Neural cell (in vitro differentiated cells): ENCODE measurements around the gene LKAAEAR1. TPM values are rescaled to one million over a fixed set of nuclear protein-coding genes. Genes with fewer than 3 reads are reported as not detected.

Source experiments
- H2AFZ ChIP-seq: fragments of 200-600, 300-800 bp; sonication (generic), shearing (Covaris generic); 2 replicates; pipeline ENCODE4 v1.6.0; 2014; ENCODE audit warnings: low read depth, mild to moderate bottlenecking, antibody characterized with exemption, low read length, moderate library complexity
- H3F3A ChIP-seq: fragments of 200-600 bp; shearing (Covaris generic); 2 replicates; pipeline ENCODE4 v1.6.1; 2016; ENCODE audit warnings: mild to moderate bottlenecking, moderate library complexity, mixed read lengths, antibody characterized with exemption, low read length; ENCODE audit not compliant: insufficient read depth, poor library complexity, severe bottlenecking
- H3K27ac ChIP-seq: fragments of 200-600, 300-800 bp; sonication (generic), shearing (Covaris generic); 2 replicates; pipeline ENCODE4 v1.5.1; 2014; ENCODE audit warnings: mild to moderate bottlenecking, low read length, moderate library complexity
- H3K27me3 ChIP-seq: fragments of 300-800, 200-600 bp; sonication (generic), shearing (Covaris generic); 2 replicates; pipeline ENCODE4 v1.6.0; 2014; ENCODE audit warnings: mild to moderate bottlenecking, low read depth, low read length, moderate library complexity; ENCODE audit not compliant: insufficient read depth
- H3K36me3 ChIP-seq: fragments of 300-800, 200-600 bp; sonication (generic), shearing (Covaris generic); 2 replicates; pipeline ENCODE4 v1.5.1; 2014; ENCODE audit warnings: mild to moderate bottlenecking, antibody characterized with exemption, low read length, moderate library complexity; ENCODE audit not compliant: insufficient read depth
- H3K4me2 ChIP-seq: fragments of 300-800, 200-600 bp; sonication (generic), shearing (Covaris generic); 2 replicates; pipeline ENCODE4 v1.6.0; 2014; ENCODE audit warnings: mild to moderate bottlenecking, low read length
- H3K4me3 ChIP-seq: fragments of 300-800, 200-600 bp; sonication (generic), shearing (Covaris generic); 2 replicates; pipeline ENCODE4 v1.5.1; 2014; ENCODE audit warnings: mild to moderate bottlenecking, low read length, moderate library complexity
- H3K79me2 ChIP-seq: fragments of 200-600 bp; shearing (Covaris generic); replicated peaks from 2 replicates; pipeline ENCODE4 v1.6.0; 2014; ENCODE audit warnings: mild to moderate bottlenecking, low read length, moderate library complexity; ENCODE audit not compliant: insufficient read depth
- H3K9ac ChIP-seq: fragments of 300-800, 200-600 bp; sonication (generic), shearing (Covaris generic); 2 replicates; pipeline ENCODE4 v1.6.1; 2016; ENCODE audit warnings: mild to moderate bottlenecking, low read length, mixed read lengths
- H3K9me2 ChIP-seq: fragments of 200-600 bp; shearing (Covaris generic); 2 replicates; pipeline ENCODE4 v1.6.1; 2016; ENCODE audit warnings: mild to moderate bottlenecking, low read length, mixed read lengths; ENCODE audit not compliant: insufficient read depth
- H3K9me3 ChIP-seq: fragments of 200-600, 300-800 bp; sonication (generic), shearing (Covaris generic); 2 replicates; pipeline ENCODE4 v1.6.1; 2016; ENCODE audit warnings: mild to moderate bottlenecking, mixed run types, low read length, moderate library complexity, mixed read lengths
- H4K20me1 ChIP-seq: fragments of 200-600 bp; shearing (Covaris generic); 2 replicates; pipeline ENCODE4 v1.6.1; 2016; ENCODE audit warnings: mild to moderate bottlenecking, mixed run types; ENCODE audit not compliant: insufficient read depth
- CTCF ChIP-seq: fragments of 450-650 bp; IDR thresholded peaks from 2 replicates; pipeline ENCODE4 v1.5.1; 2014; ENCODE audit warnings: antibody characterized with exemption, mild to moderate bottlenecking, moderate library complexity; ENCODE audit not compliant: poor library complexity, severe bottlenecking
- EP300 ChIP-seq: fragments of 450-650 bp; conservative IDR thresholded peaks from 2 replicates; pipeline ENCODE4 v1.6.1; 2014; ENCODE audit warnings: antibody characterized with exemption, mild to moderate bottlenecking, moderate library complexity; ENCODE audit not compliant: poor library complexity, severe bottlenecking
- EZH2 ChIP-seq: fragments of 200-600, 300-800 bp; shearing (Covaris generic), sonication (generic); IDR thresholded peaks from 2 replicates; pipeline ENCODE4 v1.6.1; 2014; ENCODE audit warnings: antibody characterized with exemption, low read length, borderline replicate concordance, mild to moderate bottlenecking; ENCODE audit not compliant: insufficient read depth, poor library complexity, severe bottlenecking
- MXI1 ChIP-seq: fragments of 450-650 bp; conservative IDR thresholded peaks from 2 replicates; pipeline ENCODE4 v1.6.1; 2014; ENCODE audit warnings: antibody characterized with exemption, mild to moderate bottlenecking; ENCODE audit not compliant: poor library complexity, severe bottlenecking
- POLR2AphosphoS5 ChIP-seq: IDR thresholded peaks from 2 replicates; pipeline ENCODE4 v1.6.1; 2012
- RAD21 ChIP-seq: fragments of 450-650 bp; conservative IDR thresholded peaks from 2 replicates; pipeline ENCODE4 v1.6.1; 2014; ENCODE audit warnings: antibody characterized with exemption, mild to moderate bottlenecking, moderate library complexity
- REST ChIP-seq: IDR thresholded peaks from 2 replicates; pipeline ENCODE4 v1.6.1; 2012; ENCODE audit warnings: borderline replicate concordance
- SMC3 ChIP-seq: fragments of 450-650 bp; conservative IDR thresholded peaks from 2 replicates; pipeline ENCODE4 v1.6.1; 2014; ENCODE audit warnings: antibody characterized with exemption, mild to moderate bottlenecking, moderate library complexity; ENCODE audit not compliant: poor library complexity
- TAF1 ChIP-seq: IDR thresholded peaks from 2 replicates; pipeline ENCODE4 v1.6.1; 2012; ENCODE audit warnings: low read depth
- polyA plus RNA-seq: library from polyadenylated mRNA; depleted of rRNA; stranded (reverse); fragments of >200 nt; gene quantifications from 2 replicates; pipeline ENCODE4 v1.2.3, GENCODE V29; 2014

Gene LKAAEAR1
- polyA plus RNA-seq, 1 donor from 2014 or later = 9.3 TPM

- Histone ChIP-seq H4K20me1 (no peaks in the 10 kb centered on the region), H3K36me3 (no peaks in the 10 kb centered on the region), H2AFZ (no peak overlapping the region), H3K27me3 (no peaks in the 10 kb centered on the region), H3K79me2 (no peaks in the 10 kb centered on the region), H3K4me3 (no peak overlapping the region), H3K4me2 (no peak overlapping the region), H3K9ac (no peak overlapping the region), H3K27ac (no peak overlapping the region), H3F3A (no peaks in the 10 kb centered on the region), H3K9me2 (no peaks in the 10 kb centered on the region), H3K9me3 (no peaks in the 10 kb centered on the region)
- no peak for TF ChIP-seq REST
- no peak for TF ChIP-seq CTCF
- no peak for TF ChIP-seq MXI1
- no peak for TF ChIP-seq EZH2
- no peak for TF ChIP-seq EP300
- no peak for TF ChIP-seq POLR2AphosphoS5
- no peak for TF ChIP-seq RAD21
- no peak for TF ChIP-seq SMC3
Observed at GRCh38 chr20:64069209-64069613, 15.0 kb downstream of the LKAAEAR1 start.

- Histone ChIP-seq H3F3A (no peaks in the 10 kb centered on the region), H3K27ac (no peak overlapping the region), H4K20me1 (no peaks in the 10 kb centered on the region), H3K79me2 (peaks cover 6% of the 10 kb centered on the region), H3K9ac (no peak overlapping the region), H3K36me3 (no peaks in the 10 kb centered on the region), H3K4me2 (no peak overlapping the region), H3K9me2 (no peaks in the 10 kb centered on the region), H3K4me3 (no peak overlapping the region), H2AFZ (no peak overlapping the region), H3K27me3 (no peaks in the 10 kb centered on the region), H3K9me3 (no peaks in the 10 kb centered on the region)
- TF ChIP-seq TAF1 = no peak
- TF ChIP-seq CTCF = no peak
- no peak for TF ChIP-seq SMC3
- TF ChIP-seq POLR2AphosphoS5 = no peak
- TF ChIP-seq RAD21 = no peak
- no peak for TF ChIP-seq EP300
- no peak for TF ChIP-seq REST
- no peak for TF ChIP-seq EZH2
- no peak for TF ChIP-seq MXI1
Observed at GRCh38 chr20:64068386-64069208, 15.6 kb downstream of the LKAAEAR1 start.
